GM18867 (cell line): ENCODE measurements around the gene CSTPP1.
"Not testable (repeated sequence)": the region's sequence is repeated elsewhere in the genome, so short reads cannot be mapped to it uniquely, and the experiment has no call there.

Source experiments
- ATAC-seq: cut with Tn5 transposase; IDR thresholded peaks from one replicate; pipeline ENCODE4 v1.9.1; 2021; ENCODE audit warnings: mild to moderate bottlenecking, moderate library complexity; ENCODE audit not compliant: unreplicated experiment

CSTPP1 gene

DNA sequence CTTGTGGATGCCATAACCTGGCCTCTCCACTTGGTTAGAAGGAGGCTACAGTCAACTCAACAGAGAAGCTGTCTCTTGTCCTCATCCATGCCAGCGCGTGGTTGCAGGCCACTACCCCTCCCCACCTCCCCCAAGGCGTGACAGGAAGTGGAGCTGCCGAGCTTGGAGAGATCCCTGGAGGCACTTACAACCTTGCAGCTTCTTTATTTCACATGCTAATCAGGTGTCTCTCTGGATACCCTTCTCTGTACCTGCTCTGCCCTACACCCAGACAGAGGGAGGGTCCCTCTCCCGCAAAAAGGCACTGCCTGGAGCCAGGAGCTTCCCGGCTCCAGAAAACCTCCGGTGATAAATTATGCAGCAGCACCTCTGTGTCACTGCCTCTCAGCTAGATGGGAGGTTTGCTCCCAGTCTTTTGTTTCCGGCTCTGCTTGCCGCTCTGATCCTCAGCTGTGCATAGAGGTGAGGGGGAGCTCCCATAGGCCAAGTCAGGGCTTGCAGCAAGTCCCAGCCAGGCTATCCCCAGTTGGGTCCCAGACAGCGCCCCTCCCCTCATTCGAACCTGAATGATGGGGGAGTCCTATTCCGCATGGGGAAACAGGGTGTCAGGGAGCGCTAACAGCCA is 23.9 kb upstream of the CSTPP1 start:
- ATAC-seq = no peak

DNA sequence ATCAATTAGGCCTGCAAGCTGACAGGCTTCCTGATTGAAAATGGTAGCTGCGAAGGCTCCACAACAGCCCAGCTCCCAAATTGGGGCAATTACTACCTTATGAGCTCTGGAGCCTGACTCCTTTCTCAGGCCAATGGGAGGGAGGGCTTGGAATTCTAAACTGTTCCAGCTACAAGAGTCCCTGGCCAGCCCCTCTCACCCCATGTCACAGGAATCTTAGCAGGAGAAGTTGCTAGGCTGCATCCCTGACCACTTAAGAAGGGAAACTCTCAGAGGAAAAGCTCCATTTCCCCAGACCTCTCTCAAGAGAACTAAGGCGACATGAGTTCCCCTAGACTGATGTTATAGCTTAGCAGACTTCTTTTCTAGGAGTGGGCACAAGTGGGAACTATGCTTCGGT is 23.1 kb upstream of the CSTPP1 start:
- no peak for ATAC-seq

DNA sequence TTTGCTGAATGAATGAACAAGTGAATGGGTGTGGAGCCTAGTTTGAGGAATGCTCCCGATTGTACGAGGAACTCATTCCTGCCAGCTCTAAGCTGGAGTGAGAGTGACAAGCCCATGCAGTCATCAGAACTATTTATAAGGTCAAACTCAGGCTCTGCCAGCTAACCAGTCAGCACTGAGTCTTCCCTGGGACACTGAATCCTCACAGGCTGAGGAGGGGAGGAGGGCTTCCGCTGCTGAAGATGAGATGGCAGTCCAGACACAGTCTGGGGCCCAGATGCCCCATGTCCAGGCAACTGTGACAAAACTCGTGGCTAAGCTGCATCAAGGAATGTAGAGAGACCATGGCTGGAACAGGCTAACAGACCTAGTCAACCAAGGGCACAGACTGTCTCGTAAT is 22.2 kb upstream of the CSTPP1 start:
- no peak for ATAC-seq

DNA sequence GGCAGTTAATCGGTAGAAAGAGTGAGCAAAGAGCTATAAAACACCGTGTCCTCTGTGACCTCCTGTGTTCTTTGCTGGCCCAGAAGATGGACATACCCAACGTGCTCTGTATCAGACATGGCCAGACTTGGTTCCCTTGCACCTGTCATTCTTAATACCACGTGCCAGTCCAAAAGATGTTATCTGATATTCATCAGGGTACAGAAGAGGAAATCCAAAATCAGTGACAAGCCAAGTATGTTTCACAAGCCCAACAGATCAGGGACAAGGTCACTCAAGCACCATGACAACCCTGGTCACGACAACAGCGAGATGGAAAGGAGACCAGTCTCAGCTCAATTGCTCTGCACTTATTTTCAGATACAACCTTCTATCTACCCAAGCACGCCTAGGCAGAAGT is 21.7 kb upstream of the CSTPP1 start:
- ATAC-seq = no peak

DNA sequence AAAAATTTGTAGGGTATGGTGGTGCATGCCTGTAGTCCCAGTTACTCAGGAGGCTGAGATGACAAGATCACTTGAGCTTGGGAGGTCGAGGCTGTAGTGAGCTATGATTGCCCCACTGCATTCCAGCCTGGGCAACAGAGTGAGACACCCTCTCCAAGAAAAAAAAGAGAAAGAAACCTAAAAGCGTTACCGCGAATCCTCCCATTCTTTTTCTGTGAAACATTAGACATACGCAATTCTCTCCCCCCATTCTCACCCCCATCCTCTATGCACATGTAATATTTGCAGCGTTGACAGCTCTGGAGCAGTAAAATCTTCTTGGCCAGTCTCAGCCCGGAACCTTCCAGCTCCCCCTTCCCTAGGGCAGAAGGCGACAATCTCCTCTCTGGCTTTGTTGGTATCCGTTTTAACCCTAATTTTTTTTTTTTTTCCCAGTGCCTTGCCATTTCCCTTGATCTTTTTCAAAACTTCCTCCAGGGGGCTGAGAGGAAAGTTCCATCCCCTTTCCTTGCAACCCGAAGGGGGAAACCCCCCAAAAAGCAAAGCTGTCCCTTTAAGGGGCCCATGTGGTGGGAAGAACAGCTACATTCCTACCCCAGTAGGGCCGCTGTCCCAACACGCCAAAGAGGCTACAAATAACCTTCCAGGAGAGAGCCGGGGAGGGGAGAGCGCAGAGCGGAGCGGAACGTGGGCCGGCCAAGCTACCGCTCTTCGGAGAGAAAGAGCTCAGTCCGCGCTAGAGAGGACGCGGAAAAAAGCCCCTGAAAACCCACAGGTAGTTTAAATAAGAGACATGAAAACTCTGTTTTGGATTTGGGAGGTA is 20.1 kb upstream of the CSTPP1 start:
- no peak for ATAC-seq

DNA sequence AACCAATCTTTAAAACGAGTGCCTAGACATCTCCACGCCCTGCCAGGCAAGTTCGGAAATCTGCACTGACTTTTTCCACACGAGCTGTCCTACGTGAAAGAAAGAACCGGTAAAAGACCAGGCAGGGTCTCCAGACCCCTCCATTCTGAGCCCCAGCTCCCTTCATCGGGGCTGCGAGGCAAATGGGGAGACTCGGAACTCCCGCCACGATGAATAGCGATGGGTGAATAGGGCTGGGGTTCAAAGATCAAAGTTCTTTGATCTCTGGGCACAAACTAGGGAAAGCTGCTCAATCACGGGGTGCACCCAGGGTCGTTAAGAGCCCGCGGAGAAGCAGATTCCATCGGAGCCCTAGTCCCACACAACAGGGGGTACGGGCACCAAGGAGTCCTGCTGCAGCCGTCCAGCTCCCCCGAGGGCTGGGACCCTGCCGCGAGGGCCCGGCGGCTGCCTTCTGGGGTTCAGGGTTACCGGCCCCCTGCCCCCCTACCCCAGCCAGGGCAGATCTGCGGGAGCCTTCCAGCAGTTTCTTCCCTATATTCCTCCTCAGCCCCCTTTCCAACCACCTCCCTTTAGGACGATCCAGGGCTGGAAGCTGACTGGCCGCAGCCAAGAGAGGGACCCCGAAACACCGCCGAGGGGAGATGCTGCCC is 19.3 kb upstream of the CSTPP1 start:
- no peak for ATAC-seq

DNA sequence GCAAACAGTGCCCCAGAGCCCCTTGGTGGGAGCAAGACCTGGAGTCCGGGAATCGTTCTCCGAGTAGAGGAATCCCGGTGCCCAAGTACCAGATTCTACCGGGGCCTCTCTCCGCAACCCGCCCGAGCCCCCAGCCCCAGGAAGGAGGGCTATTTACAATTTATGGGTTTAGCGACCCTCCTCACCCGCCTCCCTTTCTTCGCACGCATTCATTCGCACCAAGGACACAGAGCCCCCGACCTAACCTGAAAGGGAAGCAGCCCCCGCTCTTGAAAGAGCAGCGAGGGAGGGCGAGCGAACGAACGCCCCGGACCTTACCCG is 18.8 kb upstream of the CSTPP1 start:
- ATAC-seq = no peak

DNA sequence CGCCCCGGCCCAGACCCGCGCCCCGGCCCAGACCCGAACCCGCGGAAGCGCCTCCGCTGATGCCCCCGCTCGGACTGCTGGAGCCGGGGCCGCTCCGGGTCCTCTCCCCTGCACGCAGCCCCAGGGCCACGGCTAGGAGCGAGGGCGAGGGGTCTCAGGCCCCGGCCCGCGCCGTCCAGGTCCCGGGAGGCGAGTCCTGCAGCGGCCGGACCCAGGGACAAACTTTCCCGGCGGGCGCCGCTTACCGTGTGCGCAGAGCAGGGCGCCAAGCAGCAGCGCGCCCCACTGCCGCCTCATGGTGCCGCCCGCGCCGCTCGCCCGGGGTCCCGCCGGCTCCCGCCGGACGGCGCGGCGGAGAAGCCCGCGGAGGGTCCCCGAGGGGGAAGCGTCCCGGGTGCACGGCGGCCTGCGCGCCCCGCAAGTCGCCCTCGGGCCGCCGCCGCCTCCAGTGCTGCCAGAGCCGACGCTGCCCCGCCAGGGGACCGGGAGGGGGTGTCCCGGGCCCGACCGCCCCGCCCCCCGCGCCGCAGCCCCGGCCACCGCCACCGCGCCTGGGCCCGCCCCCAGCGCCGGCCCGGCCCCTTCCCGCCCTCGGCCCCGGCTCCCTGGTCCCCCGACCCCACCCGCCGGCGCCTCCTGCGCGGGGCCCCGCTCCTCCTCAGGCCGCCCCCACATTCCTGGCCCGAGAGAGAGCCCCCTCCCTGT is 18.3 kb upstream of the CSTPP1 start, which contains the start of gene LRP4:
Gene LRP4, minus strand, starts transcription at position 468 of the 705 bp plus-strand sequence. Its CDS starts 171 bp downstream, at position 297.
- no peak for ATAC-seq

DNA sequence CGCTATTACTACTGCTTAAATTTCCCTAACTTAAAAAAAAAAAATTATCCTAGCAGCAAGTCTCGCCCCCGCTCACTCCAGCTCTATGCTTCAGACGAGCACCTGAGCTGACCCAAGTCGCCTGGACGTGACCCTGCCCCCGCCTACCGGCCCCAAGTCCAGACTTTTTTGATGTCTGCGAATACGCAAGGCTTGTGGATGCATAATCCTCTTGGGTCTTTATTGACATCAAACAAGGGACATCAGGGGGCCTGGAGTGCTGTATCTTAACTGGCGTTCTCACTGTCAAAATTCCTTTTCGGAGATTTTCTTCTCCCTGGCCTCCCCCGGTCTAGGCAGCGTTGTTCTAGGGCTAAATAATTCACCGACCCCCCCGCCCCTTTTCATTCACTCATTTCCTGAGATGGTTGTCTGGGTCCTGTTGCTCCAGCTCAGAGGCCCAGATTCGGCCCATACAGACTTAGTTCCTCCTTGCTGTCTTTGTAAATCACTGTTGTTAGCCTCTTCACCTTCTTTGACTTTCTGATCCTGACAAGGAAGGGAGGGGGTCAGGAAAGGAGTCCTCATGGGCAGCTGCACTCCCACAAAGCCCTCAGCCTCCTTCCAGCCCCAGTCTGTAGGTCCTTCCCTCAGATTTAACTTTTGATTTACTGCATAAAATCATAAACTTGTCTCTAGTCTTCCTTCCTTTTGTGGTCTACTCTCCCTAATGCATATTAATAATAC is 17.6 kb upstream of the CSTPP1 start:
- ATAC-seq = no peak

DNA sequence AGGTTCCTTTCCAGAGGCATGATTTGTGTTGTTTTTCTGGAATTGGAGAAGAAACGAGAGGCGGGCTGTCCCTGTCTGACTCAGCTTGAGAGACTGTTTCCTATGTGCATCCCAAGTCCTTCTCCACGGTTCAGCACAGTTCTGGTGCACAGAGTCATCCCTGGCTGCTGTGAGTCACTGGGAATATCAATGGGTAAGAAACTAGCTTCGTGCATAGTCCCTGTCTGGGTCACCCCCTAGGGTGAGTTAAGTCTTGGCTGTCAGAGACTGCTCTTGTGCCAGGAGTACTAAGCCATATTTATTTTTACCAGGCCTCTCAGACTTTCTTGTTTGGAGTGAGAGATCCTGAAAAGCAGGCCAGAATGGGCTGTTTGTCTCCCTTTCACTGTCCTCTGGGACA is 15.8 kb upstream of the CSTPP1 start:
- no peak for ATAC-seq

DNA sequence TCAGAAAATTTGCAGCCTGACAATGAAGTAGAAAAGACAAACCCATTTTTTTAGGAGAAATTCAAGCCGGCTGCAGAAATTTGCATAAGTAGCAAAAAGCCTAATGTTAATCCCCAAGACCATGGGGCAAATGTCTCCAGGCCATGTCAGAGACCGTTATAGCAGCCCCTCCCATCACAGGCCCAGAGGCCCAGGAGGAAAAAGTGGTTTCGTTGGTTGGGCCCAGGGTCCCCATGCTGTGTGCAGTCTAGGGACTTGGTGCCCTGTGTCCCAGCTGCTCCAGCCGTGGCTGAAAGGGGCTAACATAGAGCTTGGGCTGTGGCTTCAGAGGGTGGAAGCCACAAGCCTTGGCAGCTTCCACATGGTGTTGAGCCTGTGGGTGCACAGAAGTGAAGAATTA is 8.6 kb upstream of the CSTPP1 start:
- ATAC-seq = not testable (repeated sequence)

DNA sequence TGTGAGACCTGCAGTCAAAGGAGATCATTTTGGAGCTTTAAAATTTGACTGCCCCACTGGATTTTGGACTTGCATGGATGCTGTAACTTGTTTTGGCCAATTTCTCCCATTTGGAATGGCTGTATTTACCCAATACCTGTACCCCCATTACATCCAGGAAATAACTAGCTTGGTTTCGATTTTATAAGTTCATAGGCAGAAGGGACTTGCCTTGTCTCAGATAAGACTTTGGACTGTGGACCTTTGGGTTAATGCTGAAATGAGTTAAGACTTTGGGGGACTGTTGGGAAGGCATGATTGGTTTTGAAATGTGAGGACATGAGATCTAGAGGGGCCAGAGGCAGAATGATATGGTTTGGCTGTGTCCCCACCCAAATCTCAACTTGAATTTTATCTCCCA is 7.9 kb upstream of the CSTPP1 start:
- ATAC-seq = not testable (repeated sequence)

DNA sequence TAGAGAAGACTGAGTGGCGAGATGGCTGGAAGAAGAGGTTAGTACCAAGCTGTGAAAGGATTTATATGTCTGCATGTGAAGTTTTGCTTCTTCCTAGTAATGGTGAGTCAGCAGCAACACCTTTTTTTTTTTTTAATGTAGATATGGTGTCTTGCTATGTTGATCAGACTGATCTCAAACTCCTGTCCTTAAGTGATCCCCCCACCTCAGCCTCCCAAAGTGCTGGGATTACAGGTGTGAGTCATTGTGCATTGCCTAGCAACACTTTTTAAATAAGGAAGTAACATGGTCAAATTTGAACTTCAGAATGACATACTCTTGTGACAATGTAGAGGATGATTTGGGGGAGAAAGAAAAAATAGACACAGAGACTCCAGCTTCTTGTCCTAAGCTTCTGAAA is 6.5 kb upstream of the CSTPP1 start:
- ATAC-seq = no peak

DNA sequence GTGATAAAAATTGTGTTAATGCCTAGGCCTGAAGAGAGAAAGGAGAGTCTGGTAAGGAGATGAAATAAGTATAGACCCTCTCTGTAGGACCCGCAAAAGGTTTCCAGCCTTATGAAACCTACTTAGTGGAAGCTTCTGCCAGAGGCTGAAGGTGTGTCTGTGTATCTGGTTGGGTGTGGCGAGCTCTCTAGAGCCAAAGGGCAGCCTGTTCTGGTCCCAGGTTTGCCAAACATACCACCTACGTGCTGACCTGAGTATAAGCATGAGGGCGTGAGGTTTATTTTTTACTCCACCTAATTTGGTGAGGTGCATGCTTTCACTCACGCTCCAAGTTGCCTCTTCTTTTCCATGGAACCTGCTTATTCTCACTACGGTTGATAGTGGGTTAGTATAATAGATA is 5.6 kb downstream of the CSTPP1 start:
- no peak for ATAC-seq

DNA sequence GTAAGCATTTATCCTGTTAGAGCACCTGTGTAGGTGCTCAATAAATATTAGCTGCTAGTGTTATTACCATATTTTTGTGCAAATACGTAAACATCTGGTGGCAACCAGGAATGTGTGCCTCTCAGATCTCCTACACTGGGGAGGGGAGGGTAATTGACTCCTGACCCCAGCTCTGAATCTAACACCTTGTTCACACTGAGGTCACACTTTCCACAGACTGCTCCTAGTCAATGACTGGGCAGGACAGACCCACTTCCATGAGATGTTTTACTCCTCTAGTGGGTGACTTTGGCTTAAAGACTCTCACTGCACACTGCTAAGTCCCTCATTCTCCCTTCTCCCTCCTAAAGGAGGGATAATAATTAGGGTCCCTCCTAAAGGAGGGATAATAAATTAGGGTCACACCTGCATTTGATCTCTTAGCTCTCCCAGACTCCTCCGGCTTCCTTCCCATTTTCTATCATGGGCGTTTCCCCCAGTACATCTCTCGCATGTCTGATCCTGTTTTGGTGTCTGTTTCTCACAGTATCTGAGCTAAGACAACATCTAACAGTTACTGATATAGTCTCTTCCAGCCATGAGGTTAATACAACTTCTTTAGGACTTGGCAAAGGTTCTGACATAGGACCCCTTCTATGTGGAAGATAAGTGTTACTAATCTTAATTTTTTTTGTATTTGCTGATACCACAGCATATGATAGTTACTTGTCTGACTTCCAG is 8.0 kb downstream of the CSTPP1 start:
- ATAC-seq = no peak

DNA sequence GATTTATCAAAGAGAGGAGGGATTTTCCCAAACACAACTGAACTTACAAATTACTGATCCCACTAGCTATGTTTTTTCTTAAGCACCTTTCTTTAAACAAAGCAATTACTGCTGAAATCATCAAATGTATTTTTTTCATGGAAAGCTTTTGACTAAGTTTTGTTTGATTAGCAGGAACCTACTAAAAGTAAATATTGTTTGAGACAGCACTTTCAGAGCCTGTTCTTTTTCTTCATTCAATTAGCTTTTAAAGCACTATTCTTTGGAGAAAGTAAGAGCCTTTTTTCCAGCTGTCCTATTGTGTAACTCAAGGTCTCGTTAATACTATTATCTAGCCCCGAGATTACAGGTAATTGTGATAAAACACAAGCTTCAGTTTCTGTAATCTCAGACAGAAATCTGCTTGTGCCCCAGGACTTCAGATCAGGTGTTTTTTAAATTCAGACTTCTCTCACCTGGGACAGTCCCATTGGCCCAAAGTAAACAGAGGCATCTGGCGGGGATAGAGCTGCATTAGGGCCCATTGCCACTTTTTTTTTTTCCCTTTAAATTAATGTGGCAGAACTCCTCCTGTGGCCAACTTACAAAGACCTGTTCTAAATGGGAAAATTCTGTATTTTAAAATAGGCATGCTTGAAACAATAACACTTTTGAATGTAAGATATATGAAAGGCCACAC is 11.0 kb downstream of the CSTPP1 start:
- ATAC-seq = no peak

DNA sequence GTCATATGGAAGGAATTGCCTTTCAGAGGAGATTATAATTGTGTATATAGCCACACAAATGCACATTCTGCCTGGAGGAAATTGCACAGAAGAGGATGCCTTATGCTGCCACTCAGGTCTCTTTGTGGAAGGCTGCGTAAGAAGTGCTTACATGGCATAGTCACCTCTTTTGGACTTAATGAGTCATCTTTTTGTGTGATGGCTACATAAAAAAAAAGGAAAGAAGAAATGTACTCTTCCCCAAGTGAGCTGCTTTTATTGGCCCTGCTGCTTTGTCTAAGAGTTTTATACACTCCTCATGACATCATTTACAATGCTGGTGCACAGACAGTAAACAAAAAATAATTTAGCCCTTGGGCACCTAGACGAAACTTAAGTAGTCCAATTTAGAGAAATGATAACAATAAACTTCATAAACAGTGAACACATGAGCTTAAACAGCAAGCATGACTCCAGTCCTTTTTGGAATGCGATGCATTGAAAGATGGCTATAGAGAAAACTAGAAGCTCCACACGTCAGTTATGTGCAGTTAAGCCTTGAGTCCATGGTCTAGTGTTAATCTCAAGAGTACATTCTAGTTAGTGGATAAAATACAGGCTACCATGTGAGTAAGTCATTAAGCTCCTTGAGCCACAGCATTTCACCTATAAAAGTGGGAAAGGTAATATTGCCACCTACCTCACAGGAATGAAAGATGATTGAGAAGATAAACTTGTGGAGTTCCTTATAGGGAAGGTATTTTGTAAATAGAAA is 12.0 kb downstream of the CSTPP1 start:
- ATAC-seq = no peak

DNA sequence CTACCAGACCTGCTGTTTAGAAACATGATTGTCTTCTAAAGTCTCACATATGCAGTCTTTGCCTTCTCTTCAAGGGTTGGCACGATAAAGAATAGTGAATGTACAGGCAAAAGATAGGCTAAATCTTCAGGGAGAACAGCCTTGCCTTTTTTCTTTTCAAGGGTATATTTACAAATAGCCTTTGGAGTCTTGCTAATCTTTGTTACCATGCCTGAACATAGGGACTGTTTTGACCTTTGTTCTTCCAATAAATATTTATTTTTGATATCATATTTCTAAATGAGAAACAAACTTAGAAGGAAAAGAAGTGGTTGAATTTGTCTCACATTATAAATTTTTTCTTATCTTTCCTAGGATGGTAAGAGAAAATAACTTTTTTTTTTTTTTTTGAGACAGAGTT is 12.7 kb downstream of the CSTPP1 start:
- no peak for ATAC-seq

DNA sequence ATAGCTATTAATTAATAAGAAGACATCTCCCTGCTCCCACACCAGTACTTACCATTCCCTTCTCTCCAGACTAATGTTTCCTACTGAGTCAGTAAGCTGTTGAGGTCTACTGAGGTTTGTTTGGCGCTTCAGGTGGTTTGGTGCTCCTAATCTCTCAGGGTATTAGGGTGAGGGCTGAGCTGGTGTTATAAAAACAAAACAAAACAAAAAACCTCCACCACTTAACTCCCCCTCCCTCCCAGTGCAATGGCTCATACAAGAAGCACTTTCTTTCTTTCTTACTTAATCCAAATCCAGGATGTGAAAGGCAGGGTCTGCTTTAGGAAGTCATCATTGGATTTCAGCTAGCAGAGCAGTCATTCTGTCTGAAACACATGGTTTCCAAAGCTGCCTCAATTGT is 15.3 kb downstream of the CSTPP1 start:
- ATAC-seq = no peak
